GM18861 (cell line): ENCODE measurements around the gene CDYL.
A peak's percentile ranks its signal among the peaks of the same experiment; 100 is the strongest.

ENCODE experiments used
- ATAC-seq: cut with Tn5 transposase; IDR thresholded peaks from one replicate; pipeline ENCODE4 v1.9.1; 2021; ENCODE audit not compliant: unreplicated experiment

CDYL gene

GRCh38 chr6:4930025-4930691, 154.0 kb downstream of the CDYL start:
- ATAC-seq = no peak

DNA sequence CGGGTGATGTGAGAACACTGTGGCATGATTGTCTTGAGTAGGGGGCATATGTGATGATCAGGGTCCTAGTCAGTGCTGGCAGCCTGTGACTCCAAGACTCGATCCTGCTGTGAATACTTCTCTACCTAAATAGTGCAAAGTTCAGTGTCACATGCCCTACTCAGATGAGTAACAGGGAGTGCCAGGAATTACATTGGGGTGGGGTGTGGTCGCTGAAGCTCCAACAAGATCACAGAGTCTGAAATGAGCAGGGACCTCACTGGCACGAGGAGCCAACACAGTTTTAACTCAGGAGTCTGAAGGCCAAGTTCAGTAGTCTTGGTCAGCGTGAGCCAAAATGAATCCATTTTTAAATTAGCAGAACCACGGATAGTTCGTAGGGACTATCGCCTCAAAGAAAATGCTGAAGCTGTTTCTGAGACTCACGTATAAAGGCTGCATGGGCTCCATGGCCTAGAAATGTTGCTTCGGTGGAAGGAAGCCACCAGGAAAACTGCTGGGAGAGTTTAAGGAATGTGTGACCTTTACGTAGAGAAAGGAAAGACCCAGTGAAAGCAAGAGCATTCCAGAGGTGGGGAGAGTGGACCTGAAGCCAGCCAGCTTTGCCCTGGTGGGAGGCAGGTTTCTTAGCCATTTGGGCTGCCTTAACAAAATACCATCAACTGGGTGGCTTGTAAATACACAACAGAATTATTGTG, 155.5 kb downstream of the CDYL start:
- ATAC-seq = no peak

GRCh38 chr6:4932228-4932903, 156.2 kb downstream of the CDYL start:
- no peak for ATAC-seq

DNA sequence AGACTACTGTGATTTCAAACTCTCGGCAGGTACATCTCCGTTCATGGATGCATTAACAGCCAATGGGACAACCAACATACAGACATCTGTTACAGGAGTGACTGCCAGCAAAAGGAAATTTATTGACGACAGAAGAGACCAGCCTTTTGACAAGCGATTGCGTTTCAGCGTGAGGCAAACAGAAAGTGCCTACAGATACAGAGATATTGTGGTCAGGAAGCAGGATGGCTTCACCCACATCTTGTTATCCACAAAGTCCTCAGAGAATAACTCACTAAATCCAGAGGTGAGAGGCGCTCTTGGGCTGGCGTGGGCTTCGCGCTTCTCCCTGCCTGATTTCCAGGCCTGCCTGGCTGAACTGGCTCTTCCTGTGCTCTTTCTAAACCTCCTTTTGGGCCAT, 159.3 kb downstream of the CDYL start:
- no peak for ATAC-seq

DNA sequence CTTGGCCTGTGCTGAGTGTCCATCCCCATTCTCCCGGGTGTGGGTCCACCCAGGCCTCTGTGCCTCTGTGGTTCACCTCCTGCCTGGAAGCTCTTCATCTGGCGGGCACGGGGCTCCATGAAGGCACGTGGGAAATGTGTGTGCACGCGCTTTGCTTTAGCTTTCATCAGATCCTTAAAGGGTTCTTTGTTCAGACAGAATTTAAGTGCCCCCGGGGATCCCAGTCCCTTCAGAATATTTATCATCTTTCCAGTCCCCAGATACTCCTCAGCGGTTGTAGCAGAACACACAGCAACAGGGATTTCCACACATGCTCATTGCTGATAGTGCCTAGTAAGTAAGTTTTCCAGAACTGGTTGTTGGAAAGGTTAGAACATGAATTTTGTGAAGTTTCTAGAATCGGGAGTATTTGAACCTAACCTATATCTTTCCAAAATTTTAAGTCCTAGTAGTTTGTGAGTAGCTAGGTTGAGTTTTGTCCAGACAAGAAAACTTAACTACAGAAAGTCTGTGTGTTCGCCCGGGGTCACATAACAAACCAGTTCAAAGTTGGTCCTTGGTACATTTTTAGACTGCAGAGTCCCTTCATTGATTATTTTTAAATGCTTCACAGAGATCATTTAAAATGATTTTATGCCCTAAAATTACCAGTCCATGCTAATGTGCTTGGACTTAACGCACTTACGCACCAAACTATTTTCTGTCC, 159.9 kb downstream of the CDYL start:
- ATAC-seq = no peak

- no peak for ATAC-seq
Observed at GRCh38 chr6:4936681-4937041, 160.5 kb downstream of the CDYL start.

DNA sequence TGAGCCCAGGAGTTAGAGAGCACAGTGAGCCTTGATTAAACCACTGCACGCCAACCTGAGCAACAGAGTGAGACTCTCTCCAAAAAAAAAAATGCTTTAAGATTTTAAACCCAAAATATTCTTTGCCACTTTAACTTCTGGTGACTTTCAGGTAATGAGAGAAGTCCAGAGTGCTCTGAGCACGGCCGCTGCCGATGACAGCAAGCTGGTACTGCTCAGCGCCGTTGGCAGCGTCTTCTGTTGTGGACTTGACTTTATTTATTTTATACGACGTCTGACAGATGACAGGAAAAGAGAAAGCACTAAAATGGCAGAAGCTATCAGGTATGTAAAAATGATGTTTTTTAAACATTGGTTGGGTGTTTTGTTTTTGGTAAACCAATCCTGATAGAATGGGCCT, 161.2 kb downstream of the CDYL start:
- no peak for ATAC-seq

- no peak for ATAC-seq
Observed at GRCh38 chr6:4939241-4939640, 163.0 kb downstream of the CDYL start.

GRCh38 chr6:4940416-4940815, 164.2 kb downstream of the CDYL start:
- no peak for ATAC-seq

- peak; percentile 47 for ATAC-seq
Observed at GRCh38 chr6:4941782-4942672, 165.8 kb downstream of the CDYL start.

DNA sequence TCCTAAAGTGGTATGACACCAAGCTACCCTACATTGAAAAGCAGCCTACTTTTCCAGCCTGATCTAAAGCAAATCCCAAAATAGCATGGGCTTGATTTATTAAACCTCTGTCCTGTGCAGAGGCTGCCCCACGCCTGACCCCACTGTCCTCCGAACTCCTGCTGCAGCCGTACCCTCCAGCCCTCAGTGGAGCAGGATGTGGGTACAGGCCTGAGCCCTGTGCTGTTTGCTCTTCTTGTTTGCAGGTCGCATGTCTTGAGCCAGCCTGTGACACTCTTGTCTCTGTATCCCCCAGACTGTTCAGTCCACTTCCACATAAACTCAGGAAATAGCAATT, 166.4 kb downstream of the CDYL start:
- no peak for ATAC-seq

DNA sequence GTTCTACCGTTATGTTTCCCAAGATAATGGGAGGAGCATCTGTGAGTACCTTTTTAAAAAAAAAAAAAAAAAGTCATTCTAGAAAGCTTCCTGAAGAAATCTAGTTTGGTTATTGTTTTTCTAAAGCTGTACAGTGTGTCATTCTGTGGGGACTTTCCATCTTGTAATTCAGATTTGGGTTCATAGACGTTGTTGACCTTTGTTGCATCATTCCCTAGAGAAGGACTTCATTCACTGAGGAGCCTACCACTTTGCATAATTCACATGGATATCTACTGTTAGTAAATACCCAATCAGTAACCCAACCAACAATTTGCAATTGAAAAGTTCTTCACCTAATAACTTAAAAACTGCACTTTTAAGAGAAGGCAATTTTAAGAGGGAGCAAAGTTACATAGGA, 167.5 kb downstream of the CDYL start:
- no peak for ATAC-seq

GRCh38 chr6:4944325-4944724, 168.1 kb downstream of the CDYL start:
- ATAC-seq = no peak

DNA sequence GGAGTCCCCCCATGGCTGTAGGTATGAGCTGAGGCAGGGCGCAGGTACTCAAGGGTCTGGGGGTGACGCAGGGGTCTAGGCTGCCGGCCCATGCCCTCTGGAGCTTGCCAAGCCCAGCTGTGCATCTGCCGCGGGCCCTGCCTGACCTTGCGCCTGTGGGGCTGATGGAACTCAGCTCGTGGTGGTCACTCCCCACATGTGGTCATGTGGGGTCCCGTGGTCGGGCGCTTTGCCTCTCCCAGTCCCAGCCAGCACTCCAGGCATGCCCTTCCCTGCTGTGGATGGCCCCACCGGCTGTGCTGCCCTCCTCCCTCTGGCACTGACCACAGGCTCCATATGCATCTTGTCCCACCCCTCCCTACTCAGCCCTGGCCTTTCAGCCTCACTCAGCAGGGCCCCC, 170.3 kb downstream of the CDYL start:
- ATAC-seq = no peak

DNA sequence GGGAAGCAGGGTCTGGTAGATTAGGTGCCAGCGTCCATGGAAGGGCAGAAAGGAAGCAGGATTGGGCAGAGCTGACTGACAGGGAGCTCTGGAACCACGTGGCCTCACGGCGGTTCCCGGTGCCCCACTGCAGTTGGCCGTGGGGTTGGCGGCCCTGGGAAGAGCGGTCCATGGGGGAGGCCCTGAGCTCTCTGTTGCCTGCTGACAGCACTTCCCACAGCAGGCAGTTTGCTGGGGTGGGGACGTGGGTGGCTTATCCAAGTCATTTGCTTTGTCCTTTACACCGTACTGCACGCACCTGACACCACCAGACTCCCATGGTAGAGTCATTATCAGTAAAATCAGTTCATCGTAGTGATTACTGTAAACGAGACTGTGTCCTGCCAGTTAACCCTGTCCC, 171.5 kb downstream of the CDYL start:
- ATAC-seq = no peak

DNA sequence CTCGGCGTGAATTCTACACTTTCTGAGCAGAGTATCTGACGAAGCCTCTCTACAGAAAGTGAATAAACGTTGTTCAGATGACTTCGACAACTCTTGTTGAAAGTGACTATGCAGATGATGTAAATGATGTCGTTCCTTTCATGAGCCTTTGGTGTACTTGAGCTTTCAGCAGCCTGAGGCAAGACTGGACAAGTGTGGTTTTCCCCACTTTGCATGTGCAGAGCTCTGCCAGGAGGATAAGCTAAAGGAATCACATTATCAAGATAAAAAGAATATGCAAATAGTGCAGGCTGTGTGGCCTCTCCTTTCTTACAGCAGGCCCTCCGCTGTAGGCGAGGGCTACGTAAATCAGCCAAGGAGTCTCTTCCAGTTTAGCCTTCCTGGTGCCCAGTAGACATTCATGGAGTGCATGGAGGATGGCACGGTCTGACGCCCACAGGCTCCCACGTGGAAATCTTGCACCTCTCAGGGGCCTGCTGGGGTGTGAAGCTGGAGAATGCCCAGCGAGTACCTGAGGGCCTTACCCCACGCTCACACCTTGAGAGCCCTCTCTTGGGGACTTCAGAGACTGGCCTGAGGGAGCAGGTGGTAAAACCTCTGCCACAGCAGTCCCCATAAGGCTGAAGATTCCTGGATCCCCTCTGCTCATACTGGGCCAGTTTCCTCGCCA, 172.7 kb downstream of the CDYL start:
- no peak for ATAC-seq

DNA sequence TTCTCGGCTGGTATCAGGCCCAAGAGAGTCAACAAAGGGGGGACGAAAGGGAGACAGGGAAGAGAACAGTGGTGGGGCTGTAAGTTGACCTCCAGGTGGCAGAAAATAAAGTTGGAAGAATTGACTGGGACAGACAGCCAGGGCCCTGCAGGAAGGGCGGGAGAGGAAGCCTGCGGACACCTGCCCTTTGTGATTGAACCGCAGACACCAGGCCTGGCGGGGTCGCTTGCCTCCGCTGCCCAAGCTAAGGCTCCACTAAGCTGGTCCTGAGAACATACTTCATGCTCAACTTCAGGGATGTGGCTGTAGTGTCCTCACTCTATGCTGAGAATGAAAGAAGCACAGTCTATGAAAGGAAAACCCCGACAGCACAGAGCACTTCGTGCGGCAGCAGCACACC, 173.9 kb downstream of the CDYL start:
- ATAC-seq = no peak

DNA sequence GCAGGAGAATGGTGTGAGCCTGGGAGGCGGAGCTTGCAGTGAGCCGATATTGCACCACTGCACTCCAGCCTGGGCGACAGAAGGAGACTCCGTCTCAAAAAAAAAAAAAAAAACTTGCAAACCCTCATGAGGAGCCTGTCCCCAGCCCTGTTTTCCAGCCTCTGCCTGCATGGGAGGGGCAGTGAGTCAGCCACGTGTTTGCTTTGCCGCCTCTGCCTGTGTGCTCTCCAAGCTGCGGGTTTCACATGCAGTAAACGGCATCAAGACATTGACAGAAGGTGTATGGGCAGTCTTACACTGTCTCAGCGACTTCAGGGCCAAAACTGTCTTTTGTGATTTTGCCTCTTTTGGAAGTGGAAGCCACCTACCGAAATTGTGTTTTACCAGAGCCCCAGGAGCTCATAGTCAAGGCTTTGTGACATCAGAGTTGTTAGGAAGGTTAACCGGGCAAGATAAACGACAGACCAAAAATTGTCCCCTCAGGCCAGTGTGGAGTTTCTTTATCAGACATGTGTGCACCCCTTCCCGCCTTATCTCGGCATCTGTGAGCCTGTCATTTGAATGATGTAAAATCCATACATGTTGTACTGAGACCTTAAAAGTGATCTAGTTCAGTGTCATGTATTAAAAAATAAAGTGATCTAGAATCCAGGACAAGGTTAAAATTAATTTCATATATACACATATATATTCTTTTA, 174.8 kb downstream of the CDYL start:
- no peak for ATAC-seq

DNA sequence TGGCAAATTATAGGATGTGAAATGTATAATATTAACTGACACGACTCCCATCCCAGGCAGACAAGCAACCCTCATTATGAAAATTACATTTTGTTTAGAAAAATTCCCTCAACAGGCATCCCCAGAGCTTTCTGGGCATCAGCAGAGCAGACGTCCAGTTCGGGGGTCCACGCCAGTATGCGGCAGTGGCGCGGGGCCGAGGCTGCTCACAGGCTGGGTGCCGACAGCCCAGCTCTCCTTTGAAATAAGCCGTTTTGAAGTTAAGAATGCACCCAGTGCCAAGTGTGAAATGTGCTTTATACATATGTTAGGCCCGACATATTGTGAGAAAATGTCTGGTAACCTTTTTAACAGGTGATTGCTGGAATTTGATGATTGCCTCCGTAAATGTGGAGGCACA, 177.2 kb downstream of the CDYL start:
- ATAC-seq = no peak

- no peak for ATAC-seq
Observed at GRCh38 chr6:4956625-4957024, 180.4 kb downstream of the CDYL start.
